ENCODE data around the gene ZNF638. TPM values are rescaled to one million over a fixed set of nuclear protein-coding genes. Genes with fewer than 3 reads are reported as not detected.
A peak's percentile ranks its signal among the peaks of the same experiment; 100 is the strongest.
"Not testable (repeated sequence)": the region's sequence is repeated elsewhere in the genome, so short reads cannot be mapped to it uniquely, and the experiment has no call there.

ZNF638 gene
- total and polyA plus RNA-seq, 9 donors: 76.0 to 150 (median 105) TPM

DNA sequence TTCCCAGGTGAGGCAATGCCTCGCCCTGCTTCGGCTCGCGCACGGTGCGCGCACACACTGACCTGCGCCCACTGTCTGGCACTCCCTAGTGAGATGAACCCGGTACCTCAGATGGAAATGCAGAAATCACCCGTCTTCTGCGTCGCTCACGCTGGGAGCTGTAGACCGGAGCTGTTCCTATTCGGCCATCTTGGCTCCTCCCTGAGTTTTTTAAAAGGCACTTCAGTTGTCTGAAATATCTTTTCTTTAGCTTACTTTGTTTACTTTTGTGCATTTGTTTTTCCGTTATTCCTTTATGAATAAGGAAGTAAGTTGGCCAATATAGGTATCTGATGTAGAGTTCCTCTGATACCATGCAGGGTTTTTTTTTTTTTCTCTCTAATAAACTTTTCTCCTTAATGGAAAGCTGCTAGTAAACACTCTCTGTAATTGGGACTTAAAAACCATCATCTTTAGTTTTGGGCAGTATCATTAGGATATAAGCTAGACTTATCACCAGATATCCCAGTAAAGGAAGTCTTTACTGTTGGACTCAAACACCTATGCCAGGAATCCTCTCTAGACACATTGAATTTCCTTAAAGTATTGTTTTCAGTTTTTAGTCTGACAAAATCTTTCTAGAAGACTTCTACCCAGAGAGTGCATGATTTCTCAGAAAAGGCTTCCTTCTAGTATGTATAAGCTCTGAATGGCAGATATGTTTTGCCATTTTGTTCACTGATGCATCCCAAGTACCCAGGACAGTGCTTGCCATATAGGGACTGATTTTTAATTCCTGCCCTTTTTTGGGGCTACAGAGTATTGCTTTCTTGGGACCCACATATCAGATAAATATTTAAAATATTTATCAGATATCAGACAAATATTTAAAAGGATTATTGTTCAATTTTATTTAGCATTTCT, 86.0 kb downstream of the ZNF638 start:
- no peak for DNase-seq
- Histone ChIP-seq H3K27ac (ENCODE audit: low read length) (no peak overlapping the region), H3K4me3 (ENCODE audit: low read length) (no peak overlapping the region), H3K27me3 (ENCODE audit: control insufficient read depth, insufficient read depth, low read length) (no peaks in the 10 kb centered on the region), H3K4me1 (ENCODE audit: control insufficient read depth, insufficient read depth, low read length) (no peaks in the 10 kb centered on the region), H3K36me3 (ENCODE audit: control insufficient read depth, insufficient read depth, low read length) (no peaks in the 10 kb centered on the region), H3K9me3 (replicated peaks; ENCODE audit: control insufficient read depth, low read depth, low read length) (no peaks in the 10 kb centered on the region)
- 40% methylated on average over 1 of the region's 16 CpGs for WGBS (ENCODE audit: insufficient coverage)

DNA sequence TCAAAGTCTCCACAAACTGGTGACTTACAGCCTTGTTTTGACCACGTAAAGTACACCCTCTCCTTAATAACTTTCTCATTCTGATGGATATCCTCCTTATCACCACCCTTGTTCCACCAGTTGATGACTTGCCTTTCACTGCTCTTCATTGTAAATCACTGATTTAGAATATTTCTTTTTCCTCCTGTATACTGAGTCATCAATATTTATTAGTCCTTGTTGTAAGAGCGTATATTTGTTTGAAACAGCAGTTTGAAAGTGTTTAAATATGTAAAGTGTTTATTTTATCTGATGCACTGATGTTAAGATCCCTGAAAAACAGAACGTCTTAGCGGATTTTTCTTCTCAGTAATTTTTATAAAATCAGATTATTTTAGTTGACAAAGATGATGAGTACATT, 87.6 kb downstream of the ZNF638 start:
- H3K36me3 ChIP-seq (ENCODE audit: control insufficient read depth, insufficient read depth, low read length): peaks cover 11% of the 10 kb centered on the region

DNA sequence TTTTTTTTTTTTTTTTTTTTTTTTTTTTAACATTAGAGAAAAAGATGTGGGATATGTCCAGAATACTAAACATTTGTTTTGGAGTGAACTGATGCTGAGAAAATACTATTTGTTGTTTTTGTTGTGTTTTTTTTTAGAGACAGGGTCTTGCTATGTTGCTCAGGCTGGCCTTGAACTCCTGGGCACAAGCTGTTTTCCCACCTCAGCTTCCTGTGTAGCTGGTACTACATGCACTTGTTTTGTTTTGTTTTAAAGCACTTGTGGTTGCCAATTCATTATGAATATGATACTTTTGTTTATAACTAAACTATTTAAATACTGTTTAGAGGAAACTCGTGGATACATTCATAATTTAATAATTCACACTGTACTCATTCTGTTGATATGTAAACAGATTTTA, 88.4 kb downstream of the ZNF638 start:
- no peaks in the 10 kb centered on the region for H3K4me1 ChIP-seq (ENCODE audit: control insufficient read depth, insufficient read depth, low read length)
- H3K27me3 ChIP-seq (ENCODE audit: control insufficient read depth, insufficient read depth, low read length): no peaks in the 10 kb centered on the region
- no peak overlapping the region for H3K4me3 ChIP-seq (ENCODE audit: low read length)
- no peaks in the 10 kb centered on the region for H3K9me3 ChIP-seq (replicated peaks; ENCODE audit: control insufficient read depth, low read depth, low read length)
- H3K36me3 ChIP-seq (ENCODE audit: control insufficient read depth, insufficient read depth, low read length): peaks cover 11% of the 10 kb centered on the region
- WGBS (ENCODE audit: insufficient coverage): no CpG with 5 or more reads among the region's 1 CpG
- H3K27ac ChIP-seq (ENCODE audit: low read length): no peak overlapping the region
- no peak for DNase-seq

More for the DNA sequence above, 87.6 kb downstream of the ZNF638 start:
- WGBS (ENCODE audit: insufficient coverage): no CpG with 5 or more reads among the region's 4 CpGs
- no peaks in the 10 kb centered on the region for H3K4me1 ChIP-seq (ENCODE audit: control insufficient read depth, insufficient read depth, low read length)
- no peaks in the 10 kb centered on the region for H3K27me3 ChIP-seq (ENCODE audit: control insufficient read depth, insufficient read depth, low read length)
- H3K9me3 ChIP-seq (replicated peaks; ENCODE audit: control insufficient read depth, low read depth, low read length): no peaks in the 10 kb centered on the region
- no peak for DNase-seq
- H3K27ac ChIP-seq (ENCODE audit: low read length): no peak overlapping the region
- no peak overlapping the region for H3K4me3 ChIP-seq (ENCODE audit: low read length)

GRCh38 chr2:71422786-71423185, 91.2 kb downstream of the ZNF638 start:
- peak; percentile 6 for DNase-seq
- Histone ChIP-seq H3K9me3 (replicated peaks; ENCODE audit: control insufficient read depth, low read depth, low read length) (no peaks in the 10 kb centered on the region), H3K4me1 (ENCODE audit: control insufficient read depth, insufficient read depth, low read length) (no peaks in the 10 kb centered on the region), H3K27me3 (ENCODE audit: control insufficient read depth, insufficient read depth, low read length) (no peaks in the 10 kb centered on the region), H3K36me3 (ENCODE audit: control insufficient read depth, insufficient read depth, low read length) (peaks cover 21% of the 10 kb centered on the region), H3K4me3 (ENCODE audit: low read length) (no peak overlapping the region), H3K27ac (ENCODE audit: low read length) (no peak overlapping the region)
- no CpG with 5 or more reads among the region's 2 CpGs for WGBS (ENCODE audit: insufficient coverage)

- H3K27ac ChIP-seq (ENCODE audit: low read length): no peak overlapping the region
- H3K27me3 ChIP-seq (ENCODE audit: control insufficient read depth, insufficient read depth, low read length): no peaks in the 10 kb centered on the region
- no peak for DNase-seq
- no peaks in the 10 kb centered on the region for H3K4me1 ChIP-seq (ENCODE audit: control insufficient read depth, insufficient read depth, low read length)
- H3K4me3 ChIP-seq (ENCODE audit: low read length): no peak overlapping the region
- WGBS (ENCODE audit: insufficient coverage): no CpG with 5 or more reads among the region's 3 CpGs
- H3K9me3 ChIP-seq (replicated peaks; ENCODE audit: control insufficient read depth, low read depth, low read length): no peaks in the 10 kb centered on the region
- peaks cover 23% of the 10 kb centered on the region for H3K36me3 ChIP-seq (ENCODE audit: control insufficient read depth, insufficient read depth, low read length)
Measured at GRCh38 chr2:71423817-71424420, 92.3 kb downstream of the ZNF638 start.

DNA sequence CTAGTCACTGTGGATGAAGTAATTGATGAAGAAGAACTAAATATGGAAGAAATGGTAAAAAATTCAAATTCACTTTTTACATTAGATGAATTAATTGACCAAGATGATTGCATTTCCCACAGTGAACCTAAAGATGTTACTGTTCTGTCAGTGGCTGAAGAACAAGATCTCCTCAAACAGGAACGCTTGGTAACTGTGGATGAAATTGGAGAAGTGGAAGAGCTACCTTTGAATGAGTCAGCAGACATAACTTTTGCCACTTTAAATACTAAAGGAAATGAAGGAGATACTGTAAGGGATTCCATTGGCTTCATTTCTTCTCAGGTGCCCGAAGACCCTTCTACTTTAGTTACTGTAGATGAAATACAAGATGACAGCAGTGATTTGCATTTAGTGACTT, 95.1 kb downstream of the ZNF638 start:
- Histone ChIP-seq H3K4me1 (ENCODE audit: control insufficient read depth, insufficient read depth, low read length) (no peaks in the 10 kb centered on the region), H3K27me3 (ENCODE audit: control insufficient read depth, insufficient read depth, low read length) (no peaks in the 10 kb centered on the region), H3K9me3 (replicated peaks; ENCODE audit: control insufficient read depth, low read depth, low read length) (no peaks in the 10 kb centered on the region), H3K4me3 (ENCODE audit: low read length) (no peak overlapping the region), H3K27ac (ENCODE audit: low read length) (no peak overlapping the region), H3K36me3 (ENCODE audit: control insufficient read depth, insufficient read depth, low read length) (peaks cover 31% of the 10 kb centered on the region)
- no CpG with 5 or more reads among the region's 2 CpGs for WGBS (ENCODE audit: insufficient coverage)
- DNase-seq: no peak

DNA sequence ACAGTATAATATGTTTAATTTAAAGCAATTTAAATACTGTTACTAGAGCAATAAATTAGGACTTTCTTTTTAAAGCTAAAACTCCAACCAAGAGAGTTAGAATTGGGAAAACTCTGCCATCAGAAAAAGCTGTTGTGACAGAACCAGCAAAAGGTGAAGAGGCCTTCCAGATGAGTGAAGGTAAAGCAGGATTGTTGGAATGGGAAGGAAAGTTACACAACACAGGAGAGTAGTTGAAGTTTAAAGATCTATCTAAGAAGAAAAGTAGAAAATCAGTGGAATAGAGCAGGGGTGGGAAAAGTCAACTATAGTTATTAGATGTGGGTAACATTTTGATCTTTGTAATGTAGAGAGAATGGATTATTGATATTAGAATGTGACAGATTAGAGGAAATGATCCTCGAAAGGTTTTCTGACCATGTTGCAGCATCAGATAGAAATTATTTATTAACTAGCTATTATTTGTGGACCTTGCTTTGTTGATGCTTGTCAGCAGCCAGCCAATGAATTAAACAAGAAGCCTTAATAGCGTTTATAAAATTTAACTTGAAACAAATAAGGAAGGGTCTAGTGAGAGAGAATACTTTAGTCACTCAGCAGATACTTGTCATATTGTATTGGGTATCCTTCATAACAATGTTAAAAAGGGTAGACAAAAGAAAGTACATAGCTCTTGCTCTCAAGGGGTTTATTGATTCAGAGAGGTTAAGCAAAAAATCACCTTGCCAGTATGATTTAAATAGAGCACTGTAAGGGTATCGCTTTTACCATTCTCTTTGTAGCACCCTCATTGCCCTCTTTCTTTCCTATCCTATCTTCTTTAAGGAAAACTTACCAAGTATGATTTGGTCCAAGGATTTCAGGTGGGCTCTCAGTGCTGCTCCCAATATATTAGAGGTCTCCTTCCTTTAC, 97.1 kb downstream of the ZNF638 start:
- H3K27ac ChIP-seq (ENCODE audit: low read length): no peak overlapping the region
- no CpG with 5 or more reads among the region's 3 CpGs for WGBS (ENCODE audit: insufficient coverage)
- no peaks in the 10 kb centered on the region for H3K27me3 ChIP-seq (ENCODE audit: control insufficient read depth, insufficient read depth, low read length)
- H3K36me3 ChIP-seq (ENCODE audit: control insufficient read depth, insufficient read depth, low read length): peaks cover 40% of the 10 kb centered on the region
- DNase-seq: no peak
- H3K9me3 ChIP-seq (replicated peaks; ENCODE audit: control insufficient read depth, low read depth, low read length): no peaks in the 10 kb centered on the region
- no peaks in the 10 kb centered on the region for H3K4me1 ChIP-seq (ENCODE audit: control insufficient read depth, insufficient read depth, low read length)
- H3K4me3 ChIP-seq (ENCODE audit: low read length): no peak overlapping the region

GRCh38 chr2:71445142-71445541, 113.6 kb downstream of the ZNF638 start:
- 42% methylated on average over 2 of the region's 5 CpGs for WGBS (ENCODE audit: insufficient coverage)
- not testable (repeated sequence) for H3K27ac ChIP-seq (ENCODE audit: low read length); H3K36me3 ChIP-seq (ENCODE audit: control insufficient read depth, insufficient read depth, low read length); DNase-seq; H3K4me1 ChIP-seq (ENCODE audit: control insufficient read depth, insufficient read depth, low read length); H3K27me3 ChIP-seq (ENCODE audit: control insufficient read depth, insufficient read depth, low read length); H3K4me3 ChIP-seq (ENCODE audit: low read length); H3K9me3 ChIP-seq (replicated peaks; ENCODE audit: control insufficient read depth, low read depth, low read length)

DNA sequence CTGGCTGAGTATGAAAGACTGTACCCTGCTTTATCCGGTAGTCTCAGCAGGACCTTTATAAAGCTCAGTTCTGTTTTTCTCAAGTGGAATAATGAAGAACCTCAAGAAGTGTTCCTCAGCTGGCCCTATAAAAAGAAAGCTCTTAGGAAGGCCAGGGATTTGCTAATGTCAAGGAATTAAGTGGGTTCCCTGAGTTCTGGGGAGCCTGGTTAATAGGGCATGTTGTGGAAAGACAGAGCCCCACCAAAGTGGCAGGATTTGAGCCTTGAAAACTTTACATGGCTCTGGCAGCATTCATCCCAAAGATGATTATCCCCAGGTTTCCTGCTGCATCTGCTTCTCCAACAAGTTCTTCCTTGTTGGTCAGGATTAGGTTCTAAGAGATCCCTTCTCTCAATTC, 114.9 kb downstream of the ZNF638 start:
- no peaks in the 10 kb centered on the region for H3K27me3 ChIP-seq (ENCODE audit: control insufficient read depth, insufficient read depth, low read length)
- no peak overlapping the region for H3K27ac ChIP-seq (ENCODE audit: low read length)
- H3K9me3 ChIP-seq (replicated peaks; ENCODE audit: control insufficient read depth, low read depth, low read length): no peaks in the 10 kb centered on the region
- 100% methylated on average over 1 of the region's 1 CpG for WGBS (ENCODE audit: insufficient coverage)
- no peak for DNase-seq
- H3K36me3 ChIP-seq (ENCODE audit: control insufficient read depth, insufficient read depth, low read length): no peaks in the 10 kb centered on the region
- no peak overlapping the region for H3K4me3 ChIP-seq (ENCODE audit: low read length)
- H3K4me1 ChIP-seq (ENCODE audit: control insufficient read depth, insufficient read depth, low read length): peaks cover 15% of the 10 kb centered on the region

- Histone ChIP-seq H3K4me3 (ENCODE audit: low read length) (no peak overlapping the region), H3K27me3 (ENCODE audit: control insufficient read depth, insufficient read depth, low read length) (peaks cover 5% of the 10 kb centered on the region), H3K9me3 (replicated peaks; ENCODE audit: control insufficient read depth, low read depth, low read length) (no peaks in the 10 kb centered on the region), H3K4me1 (ENCODE audit: control insufficient read depth, insufficient read depth, low read length) (peaks cover 38% of the 10 kb centered on the region), H3K36me3 (ENCODE audit: control insufficient read depth, insufficient read depth, low read length) (no peaks in the 10 kb centered on the region), H3K27ac (ENCODE audit: low read length) (no peak overlapping the region)
- DNase-seq: no peak
- no CpG with 5 or more reads among the region's 3 CpGs for WGBS (ENCODE audit: insufficient coverage)
Measured at GRCh38 chr2:71449343-71449742, 117.8 kb downstream of the ZNF638 start.

Measured in muscle of leg (tissue), 11 donors.